HG02610 (cell line): ENCODE data around the gene KIAA1217.

Source experiments
- ATAC-seq: cut with Tn5 transposase; IDR thresholded peaks from one replicate; pipeline ENCODE4 v1.9.1; 2021; ENCODE audit warnings: mild to moderate bottlenecking, moderate library complexity; ENCODE audit not compliant: unreplicated experiment

The KIAA1217 gene

DNA sequence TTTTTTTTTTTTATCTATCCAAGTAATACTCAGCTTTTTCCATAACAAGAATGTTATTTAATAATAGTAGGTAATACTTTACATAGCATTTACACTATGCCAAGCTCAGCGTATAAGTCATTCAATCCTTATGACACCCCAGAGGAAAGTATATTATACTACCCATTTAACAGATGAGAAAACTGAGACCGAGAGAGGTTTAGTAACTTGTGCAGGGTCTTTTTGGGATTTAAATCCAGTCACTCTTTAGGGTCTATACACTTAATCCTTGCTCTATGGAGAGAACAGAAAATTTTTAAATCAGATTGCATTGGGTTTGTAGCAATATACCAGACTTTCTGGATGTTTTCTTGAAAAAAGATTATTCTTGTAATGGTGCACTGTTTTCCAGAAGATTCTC, 322.5 kb downstream of the KIAA1217 start:
- ATAC-seq = no peak

DNA sequence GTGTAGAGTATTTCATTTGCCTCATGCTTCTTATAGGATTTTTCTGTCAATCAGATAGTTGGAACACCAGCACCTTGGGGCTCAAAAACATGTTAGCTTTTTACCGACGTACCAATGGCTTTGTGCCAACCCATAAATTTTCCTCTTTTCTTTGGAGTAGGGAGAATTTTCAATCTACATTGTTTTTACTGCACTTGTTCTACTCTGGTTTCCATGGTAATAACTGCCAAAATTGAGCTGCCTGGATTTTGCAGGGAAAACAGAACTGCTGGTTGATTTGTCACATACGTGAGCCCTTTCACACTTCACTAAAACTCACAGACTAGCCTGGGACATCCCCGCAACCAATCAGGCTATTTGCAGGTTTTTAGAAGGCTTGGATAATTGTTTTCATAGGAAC, 325.0 kb downstream of the KIAA1217 start:
- ATAC-seq = no peak

DNA sequence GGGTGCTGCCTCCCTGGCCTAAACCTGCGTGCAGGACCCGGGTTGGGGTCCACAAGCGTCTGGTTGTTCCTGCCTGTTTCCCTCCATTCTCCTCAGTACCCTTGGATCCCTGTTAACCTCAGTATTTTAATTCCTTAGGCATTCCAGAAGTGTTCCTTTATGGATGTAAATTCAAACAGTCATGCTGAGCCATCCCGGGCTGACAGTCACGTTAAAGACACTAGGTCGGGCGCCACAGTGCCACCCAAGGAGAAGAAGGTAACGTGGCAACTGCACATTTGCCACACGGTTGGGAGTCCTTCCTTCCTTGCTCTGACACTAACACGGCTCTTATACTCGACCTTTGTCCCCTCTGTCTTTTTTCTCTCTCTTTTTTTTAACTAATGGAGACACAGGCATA, 327.7 kb downstream of the KIAA1217 start:
- ATAC-seq = no peak

DNA sequence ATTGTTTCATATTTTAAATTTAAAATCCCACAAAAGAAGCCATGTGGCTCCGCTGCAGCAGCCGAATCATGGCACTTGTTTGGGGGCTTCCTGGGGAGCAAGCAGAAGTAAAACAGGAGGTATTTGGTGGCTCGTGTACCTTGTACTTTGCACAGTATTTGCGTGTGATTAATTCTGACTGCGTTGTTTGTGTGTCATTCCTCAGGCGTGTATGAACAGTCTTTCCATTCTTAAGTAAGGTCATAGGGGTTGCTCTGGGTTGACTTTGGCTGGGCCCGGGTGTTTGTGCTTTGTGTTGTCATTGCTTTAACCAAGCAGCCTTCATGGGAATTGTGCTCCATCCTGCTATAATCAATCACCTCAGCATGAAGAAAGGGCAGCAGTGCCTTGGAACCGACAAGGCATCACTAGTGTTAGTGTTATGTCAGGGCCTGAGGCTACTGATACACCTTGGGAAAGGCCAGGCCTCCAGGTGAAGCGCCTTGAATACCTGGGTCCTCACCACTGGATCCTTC, 332.4 kb downstream of the KIAA1217 start:
- no peak for ATAC-seq

DNA sequence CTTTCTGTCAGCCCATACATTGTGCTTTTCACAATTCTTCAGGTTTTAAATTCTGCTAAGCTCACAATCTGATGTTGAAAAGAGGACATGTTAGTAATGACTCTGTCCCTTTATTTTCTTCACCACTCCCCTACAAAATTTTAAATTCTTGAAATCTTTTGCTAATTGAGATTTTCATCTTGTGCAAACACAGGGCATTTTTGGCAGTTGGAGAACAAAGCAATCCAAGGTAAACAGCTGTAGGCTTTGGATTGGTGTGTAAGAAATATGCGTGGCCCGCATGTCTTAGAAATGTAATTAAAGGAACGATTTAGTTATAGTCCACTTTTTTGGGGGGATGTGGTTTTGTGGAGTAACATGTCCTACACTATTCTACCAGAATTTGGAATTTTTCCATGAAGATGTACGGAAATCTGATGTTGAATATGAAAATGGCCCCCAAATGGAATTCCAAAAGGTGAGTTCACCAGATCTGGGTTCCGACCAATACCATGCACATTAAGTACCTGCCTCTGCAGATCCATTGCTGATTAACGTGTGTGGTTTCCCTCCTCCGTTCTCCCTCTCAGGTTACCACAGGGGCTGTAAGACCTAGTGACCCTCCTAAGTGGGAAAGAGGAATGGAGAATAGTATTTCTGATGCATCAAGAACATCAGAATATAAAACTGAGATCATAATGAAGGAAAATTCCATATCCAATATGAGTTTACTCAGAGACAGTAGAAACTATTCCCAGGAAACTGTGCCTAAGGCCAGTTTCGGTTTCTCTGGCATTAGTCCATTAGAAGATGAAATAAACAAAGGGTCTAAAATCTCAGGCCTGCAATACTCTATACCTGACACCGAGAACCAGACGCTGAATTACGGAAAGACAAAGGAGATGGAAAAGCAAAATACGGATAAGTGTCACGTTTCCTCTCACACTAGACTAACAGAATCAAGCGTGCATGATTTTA, 333.7 kb downstream of the KIAA1217 start:
- no peak for ATAC-seq

DNA sequence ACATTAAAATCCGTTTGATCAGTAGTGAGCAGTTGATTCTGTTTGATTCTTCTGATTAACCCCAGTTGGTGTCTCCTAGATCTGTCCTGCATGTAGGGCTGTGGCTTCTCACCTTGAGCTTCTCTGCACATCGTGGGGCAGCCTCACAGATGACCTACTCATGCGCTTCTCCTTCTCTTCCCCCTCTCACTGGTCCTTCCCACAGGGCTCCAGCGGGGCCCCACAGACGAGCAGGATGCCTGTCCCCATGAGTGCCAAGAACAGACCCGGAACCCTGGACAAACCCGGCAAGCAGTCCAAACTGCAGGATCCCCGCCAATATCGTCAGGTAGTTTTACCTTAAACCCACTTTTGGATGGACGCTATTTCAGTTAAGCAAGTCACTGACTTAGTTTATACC, 335.8 kb downstream of the KIAA1217 start:
- no peak for ATAC-seq

DNA sequence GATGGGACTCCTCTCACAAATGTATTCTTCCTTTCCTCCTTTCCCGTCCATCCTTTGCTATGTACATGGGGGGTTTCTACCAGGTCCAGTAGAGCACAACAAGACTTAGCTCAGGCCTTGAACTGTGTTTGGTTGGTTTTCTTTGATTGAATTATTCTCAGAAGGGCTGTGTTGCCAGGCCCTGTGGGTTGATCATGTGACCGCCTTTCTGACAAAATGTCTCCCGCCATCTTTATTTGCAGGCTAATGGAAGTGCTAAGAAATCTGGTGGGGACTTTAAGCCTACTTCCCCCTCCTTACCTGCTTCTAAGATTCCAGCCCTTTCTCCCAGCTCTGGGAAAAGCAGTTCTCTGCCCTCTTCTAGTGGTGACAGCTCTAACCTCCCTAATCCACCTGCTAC, 336.6 kb downstream of the KIAA1217 start:
- no peak for ATAC-seq

DNA sequence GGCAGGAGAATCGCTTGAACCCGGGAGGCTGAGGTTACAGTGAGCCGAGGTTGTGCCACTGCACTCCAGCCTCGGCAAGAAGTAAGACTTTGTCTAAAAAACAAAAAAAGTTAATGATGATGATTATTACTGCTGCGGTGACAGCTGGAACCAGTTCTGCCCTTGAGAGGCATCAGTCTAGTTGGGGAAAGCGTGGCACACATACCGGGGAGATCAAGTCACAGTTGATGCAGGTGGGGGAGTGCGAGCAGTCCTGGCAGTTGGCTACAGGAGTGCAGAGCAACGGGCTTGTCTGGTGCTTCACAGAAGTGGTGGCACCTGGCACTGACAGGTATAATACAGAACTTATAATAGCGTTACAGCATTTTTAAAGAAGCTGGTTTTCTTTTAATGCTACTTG, 341.7 kb downstream of the KIAA1217 start:
- no peak for ATAC-seq

DNA sequence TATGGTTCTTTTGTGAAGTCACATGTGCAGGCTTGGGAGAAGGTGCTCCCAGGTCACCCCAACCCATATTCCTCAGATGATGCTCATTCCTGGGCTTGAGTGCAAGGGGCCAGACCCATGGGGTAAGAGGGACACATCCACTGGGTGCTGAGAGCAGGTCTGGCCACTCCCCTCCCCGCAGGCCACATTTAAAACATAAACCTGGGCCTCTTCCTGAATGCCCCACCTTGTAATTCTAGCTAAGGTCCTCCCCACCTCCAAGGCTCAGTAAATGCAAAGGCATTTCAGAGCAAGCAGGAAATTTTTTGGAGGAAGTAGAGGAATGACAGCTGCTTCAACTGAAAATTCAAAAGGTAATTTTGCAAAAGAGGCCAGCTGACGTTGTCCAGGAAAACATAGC, 342.2 kb downstream of the KIAA1217 start:
- no peak for ATAC-seq

DNA sequence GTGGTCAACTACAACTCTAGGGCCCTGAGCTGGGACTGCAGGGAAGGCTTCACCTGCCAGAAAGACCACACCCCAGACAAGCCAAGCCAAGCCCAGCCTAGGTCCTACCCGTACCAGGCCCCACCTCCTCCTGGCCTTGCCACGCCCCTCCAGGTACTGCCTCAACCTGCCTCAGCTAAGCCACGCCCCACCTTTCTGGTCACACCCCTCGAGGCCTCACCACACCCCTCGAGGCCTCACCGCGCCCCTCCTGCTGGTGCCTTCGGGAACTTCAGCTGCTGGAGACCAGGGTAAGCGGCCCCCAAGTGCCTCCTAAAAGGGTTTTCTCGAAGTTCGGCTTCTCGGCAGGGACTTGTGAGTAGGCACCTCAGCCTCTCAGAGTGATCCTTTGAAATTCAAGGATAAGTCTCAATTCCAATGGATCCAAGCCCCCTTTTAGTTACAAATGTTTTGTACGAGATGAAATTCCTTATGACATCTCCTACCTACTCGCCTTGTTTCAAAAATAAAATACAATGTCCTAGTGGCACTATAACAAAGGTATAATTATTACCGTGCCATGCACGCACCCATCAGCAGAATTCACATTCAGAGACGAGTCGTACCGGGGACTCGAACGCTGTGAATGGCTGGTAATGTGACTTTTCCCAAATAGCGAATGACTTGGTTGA, 343.5 kb downstream of the KIAA1217 start:
- ATAC-seq = no peak

DNA sequence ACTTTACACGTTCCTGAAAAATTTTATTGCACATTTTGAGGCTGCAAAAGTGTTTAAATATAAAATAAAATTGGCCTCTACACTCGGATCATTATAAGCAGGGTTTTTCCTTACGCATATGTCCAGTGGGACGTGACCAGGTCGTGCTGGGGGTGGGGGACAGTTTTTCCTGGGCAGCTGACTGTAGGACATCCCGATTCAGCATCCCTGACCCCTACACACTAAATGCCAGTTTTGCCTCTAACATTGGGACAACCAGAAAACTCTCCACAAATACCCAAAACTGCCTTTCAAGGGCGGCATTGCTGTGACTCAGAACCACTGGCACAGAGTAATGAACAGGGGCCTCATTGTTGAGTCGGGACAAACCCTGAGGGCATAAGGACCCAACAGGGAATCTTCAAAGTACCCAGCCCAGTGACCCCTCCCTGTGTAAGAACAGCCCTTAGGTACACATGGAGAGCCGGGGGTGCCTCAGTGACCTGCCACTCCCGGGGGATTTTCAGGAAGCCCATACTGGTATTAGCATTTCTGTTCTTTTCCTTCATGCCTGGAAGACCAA, 344.2 kb downstream of the KIAA1217 start:
- no peak for ATAC-seq

DNA sequence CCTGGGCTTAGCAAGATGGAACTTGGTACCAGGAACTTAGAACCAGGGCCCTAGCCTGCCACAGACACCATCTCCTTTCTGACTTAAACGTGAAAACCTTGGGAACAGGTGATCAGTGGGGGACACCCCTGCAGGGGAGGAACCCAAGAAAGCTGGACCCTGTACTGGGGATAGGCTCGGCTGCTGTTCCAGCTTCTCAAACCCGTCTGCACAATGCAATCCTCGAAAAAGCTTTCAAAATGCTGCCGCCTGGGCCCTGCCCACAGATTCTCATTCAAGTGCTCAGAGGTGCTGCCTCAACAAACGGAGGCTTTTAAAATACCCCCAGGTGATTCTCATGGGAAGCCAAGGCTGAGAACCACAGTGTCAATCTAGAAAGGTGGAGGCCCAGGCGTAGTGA, 345.1 kb downstream of the KIAA1217 start:
- no peak for ATAC-seq

DNA sequence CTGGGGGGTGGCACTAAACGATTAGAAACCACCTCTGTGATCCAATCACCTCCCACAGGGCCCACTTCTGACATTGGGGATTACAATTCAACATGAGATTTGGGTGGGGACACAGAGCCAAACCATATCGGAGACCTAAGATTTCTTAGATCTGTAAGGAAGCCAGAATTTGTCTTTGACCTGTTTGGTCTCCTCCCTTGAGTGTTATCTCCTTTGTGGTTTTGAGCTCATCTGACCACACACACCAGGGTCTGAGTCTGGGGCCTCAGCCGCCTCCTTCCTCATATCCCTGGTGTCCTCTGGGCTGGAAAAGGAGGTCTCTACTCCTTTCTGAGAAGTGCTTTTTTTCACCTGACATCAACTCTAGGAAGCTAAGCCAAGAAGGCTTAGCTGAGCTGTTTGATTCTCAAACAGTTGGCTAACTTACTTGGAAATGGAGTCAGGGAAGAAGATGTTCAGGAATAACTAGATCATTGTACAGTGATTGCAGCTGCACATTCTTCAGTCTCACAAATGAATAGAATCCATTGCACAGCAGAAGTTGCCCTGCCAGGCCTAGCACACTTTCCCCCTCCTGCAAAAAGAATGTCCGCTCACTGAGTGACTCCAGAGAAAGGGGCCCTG, 347.3 kb downstream of the KIAA1217 start:
- ATAC-seq = no peak

DNA sequence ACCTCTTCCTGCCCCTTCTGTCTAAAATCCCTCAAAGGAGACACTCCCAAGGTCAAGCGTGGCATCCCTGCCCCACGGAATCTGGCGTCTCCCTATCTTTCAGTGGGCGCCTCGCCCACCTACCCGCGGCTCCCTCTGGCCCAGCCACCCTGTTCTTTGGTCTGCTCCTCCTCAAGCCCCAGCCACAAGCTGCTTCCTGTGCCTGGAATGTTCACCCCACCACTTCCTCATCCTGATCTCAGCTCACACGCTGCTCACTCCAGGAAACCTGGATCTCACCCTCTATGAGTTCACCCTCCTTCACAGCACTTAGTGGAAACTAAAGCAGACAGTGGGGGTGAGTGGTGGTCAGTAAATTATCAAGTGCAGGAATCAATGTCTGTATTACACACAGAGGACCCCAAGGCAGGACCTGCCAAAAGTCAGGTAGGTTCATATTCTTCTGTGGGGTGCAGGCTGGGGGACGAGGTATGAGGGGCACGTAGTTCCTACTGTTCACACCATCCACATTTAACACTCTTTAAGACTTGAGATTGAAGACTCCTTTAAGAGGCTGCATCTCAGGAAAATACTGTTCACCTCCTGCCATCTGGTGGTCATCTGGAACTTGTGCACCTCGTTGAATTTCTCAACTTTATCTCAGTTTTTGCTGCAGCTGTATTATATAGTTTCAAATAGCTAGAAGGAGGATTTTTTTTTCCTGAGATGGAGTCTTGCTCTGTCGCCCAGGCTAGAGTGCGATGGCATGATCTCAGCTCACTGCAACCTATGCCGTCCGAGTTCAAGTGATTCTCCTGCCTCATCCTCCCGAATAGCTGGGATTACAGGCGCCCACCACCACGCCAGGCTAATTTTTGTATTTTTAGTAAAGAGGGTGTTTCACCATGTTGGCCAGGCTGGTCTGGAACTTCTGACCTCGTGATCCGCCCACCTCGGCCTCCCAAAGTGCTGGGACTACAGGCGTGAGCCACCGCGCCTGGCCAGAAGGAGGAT, 348.1 kb downstream of the KIAA1217 start:
- peak; percentile 56 for ATAC-seq

DNA sequence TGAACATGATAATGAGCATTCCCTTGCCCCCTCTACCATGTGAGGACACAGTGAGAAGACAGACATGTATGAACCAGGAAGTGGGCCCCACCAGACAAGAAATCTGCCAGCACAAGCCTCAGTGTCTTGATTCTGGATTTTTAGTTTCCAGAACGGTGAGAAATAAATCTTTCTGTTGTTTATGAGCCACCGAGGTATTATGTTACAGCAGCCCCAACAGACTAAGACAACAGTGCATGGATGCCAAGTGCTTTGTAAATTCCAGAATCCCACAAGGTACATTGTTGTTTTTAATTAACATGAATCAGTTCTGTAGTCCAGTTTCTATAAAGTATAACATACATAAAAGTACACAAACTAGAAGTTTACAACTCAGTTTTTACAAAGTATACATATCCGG, 352.5 kb downstream of the KIAA1217 start:
- ATAC-seq = no peak

DNA sequence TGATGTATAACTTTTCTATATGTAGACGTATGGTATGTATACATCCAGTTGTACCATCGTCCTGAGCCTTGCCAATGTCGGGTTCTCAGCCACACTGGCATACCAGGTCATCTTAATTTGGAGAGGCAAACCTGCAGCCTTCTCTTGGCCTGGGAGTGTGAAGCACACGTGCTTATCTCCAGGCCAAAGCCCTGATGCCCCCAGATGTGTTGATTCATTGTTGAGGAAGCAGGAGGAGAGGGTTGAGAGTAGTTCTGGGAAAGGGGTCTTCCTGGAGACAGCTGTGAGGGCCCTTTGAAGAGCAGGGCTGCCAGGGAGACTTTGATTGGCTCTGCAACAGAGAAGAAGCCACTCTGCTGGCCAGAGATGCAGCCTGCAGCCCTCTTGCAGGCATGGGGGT, 359.1 kb downstream of the KIAA1217 start:
- ATAC-seq = no peak

DNA sequence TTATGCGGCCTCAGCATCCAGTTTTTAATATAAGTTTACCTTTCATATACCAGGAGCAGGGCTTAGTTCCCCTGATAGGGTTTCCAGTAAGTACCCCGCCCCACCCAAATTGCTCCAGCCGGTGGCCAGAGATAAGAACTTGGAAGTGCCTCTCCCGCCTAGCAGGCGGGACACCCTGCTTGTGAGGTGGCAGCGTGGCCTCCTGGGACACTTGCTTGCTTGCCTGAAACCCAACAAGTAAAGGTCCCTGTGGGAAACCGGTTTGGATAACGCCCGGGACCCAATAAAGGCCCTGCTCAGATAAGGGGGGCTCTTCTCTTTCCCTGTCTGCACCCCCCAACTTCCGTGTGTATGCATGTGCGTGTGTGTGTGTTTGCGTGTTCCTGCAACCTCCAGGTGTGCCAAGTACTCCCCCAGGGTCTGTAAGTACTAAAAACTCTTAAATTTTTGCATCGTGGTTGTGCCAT, 360.4 kb downstream of the KIAA1217 start:
- ATAC-seq = no peak

DNA sequence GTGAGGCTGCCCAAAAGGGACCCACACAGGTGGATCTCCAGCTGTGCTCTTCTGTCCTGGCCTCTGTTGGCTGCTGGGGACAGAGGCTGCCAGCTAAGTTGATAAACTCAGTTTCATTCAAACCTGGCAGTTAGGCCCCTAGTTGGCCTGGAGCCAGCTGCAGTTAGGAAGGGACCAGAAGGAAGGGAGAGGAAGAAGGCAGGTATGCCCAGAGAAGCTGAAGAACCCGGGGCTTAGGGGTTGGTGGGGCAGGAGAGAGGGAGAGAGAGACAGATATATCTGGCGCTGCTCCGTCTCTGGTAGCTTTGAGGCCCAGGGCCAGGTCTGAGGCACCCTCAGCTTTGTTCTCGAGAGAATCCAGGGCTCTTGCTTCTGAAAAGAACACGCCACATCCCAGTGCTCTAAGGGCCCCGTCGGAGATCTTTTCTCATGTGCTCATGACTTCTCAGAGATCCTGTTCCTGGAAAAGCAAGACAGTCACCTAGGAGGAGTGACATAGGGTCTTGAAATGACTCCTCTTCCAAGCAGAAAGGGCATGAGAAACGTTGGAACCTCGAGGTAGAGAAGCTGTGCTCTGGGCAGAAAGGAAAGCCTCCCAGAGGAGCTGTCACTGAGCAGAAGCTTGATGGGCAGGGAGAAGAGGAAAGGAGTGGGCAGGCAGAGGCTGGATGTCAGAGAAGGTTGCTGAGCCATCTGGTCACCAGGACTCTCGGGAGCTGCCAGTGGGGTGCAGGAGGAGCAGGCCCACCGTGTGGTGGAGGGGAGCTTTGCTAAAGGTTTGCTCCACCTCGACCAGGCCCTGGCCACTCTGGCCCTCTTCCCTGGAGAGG, 361.1 kb downstream of the KIAA1217 start:
- no peak for ATAC-seq
